8988T (cell line): ENCODE data around the gene OSBPL1A.

ENCODE experiments used
- DNase-seq: peaks from one replicate; pipeline ENCODE4 v3.0.0; 2011

Gene OSBPL1A

GRCh38 chr18:24263050-24263449, 134.6 kb downstream of the OSBPL1A start:
- DNase-seq: no peak

GRCh38 chr18:24262087-24262486, 135.5 kb downstream of the OSBPL1A start:
- DNase-seq: no peak

- DNase-seq: no peak
These were observed 137.6 kb downstream of the OSBPL1A start for GRCh38 chr18:24259869-24260641.

- no peak for DNase-seq
These were observed 143.6 kb downstream of the OSBPL1A start for GRCh38 chr18:24254071-24254470.

GRCh38 chr18:24249716-24250115, 147.9 kb downstream of the OSBPL1A start:
- no peak for DNase-seq

GRCh38 chr18:24248359-24248758, 149.3 kb downstream of the OSBPL1A start:
- no peak for DNase-seq

GRCh38 chr18:24246143-24246542, 151.5 kb downstream of the OSBPL1A start:
- DNase-seq: no peak

GRCh38 chr18:24244698-24245097, 152.9 kb downstream of the OSBPL1A start:
- DNase-seq: no peak

GRCh38 chr18:24243677-24244076, 153.9 kb downstream of the OSBPL1A start:
- no peak for DNase-seq

GRCh38 chr18:24239341-24239740, 158.3 kb downstream of the OSBPL1A start:
- no peak for DNase-seq

GRCh38 chr18:24238387-24238786, 159.2 kb downstream of the OSBPL1A start:
- no peak for DNase-seq

- no peak for DNase-seq
These were observed 162.7 kb downstream of the OSBPL1A start for GRCh38 chr18:24234850-24235418.

- no peak for DNase-seq
These were observed 163.3 kb downstream of the OSBPL1A start for GRCh38 chr18:24234330-24234729.

- no peak for DNase-seq
These were observed 164.8 kb downstream of the OSBPL1A start for GRCh38 chr18:24232800-24233199.

GRCh38 chr18:24231773-24232735, 165.6 kb downstream of the OSBPL1A start:
- no peak for DNase-seq

GRCh38 chr18:24230766-24231165, 166.9 kb downstream of the OSBPL1A start:
- DNase-seq: no peak

GRCh38 chr18:24228667-24229041, 169.0 kb downstream of the OSBPL1A start:
- no peak for DNase-seq

- DNase-seq: no peak
These were observed 169.5 kb downstream of the OSBPL1A start for GRCh38 chr18:24227977-24228666.

GRCh38 chr18:24220318-24220688, 177.3 kb downstream of the OSBPL1A start:
- DNase-seq: no peak

GRCh38 chr18:24219561-24220317, 177.9 kb downstream of the OSBPL1A start:
- no peak for DNase-seq

- no peak for DNase-seq
These were observed 182.7 kb downstream of the OSBPL1A start for GRCh38 chr18:24214913-24215312.

- DNase-seq: no peak
These were observed 183.5 kb downstream of the OSBPL1A start for GRCh38 chr18:24214144-24214543.
